GM19438 (cell line): ENCODE results near the gene PCDH7.

Experiments used
- ATAC-seq: cut with Tn5 transposase; IDR thresholded peaks from one replicate; pipeline ENCODE4 v1.9.1; 2021; ENCODE audit warnings: low read depth; ENCODE audit not compliant: unreplicated experiment

Gene PCDH7

GRCh38 chr4:30776451-30776850 is 56.3 kb downstream of the PCDH7 start:
- ATAC-seq: no peak

GRCh38 chr4:30776921-30777415 is 56.8 kb downstream of the PCDH7 start:
- ATAC-seq: no peak
